ENCODE results near the gene TRIM71. TPM values are rescaled to one million over a fixed set of nuclear protein-coding genes. Genes with fewer than 3 reads are reported as not detected.
"Not testable (repeated sequence)": the region's sequence is repeated elsewhere in the genome, so short reads cannot be mapped to it uniquely, and the experiment has no call there.

Gene TRIM71
- total and polyA plus RNA-seq, 2 of the 13 experiments (the other 11 are each of a cell fraction or from before 2014, with no cell fraction given), result 21.7 to 76.9 TPM

GRCh38 chr3:32937331-32937730, 119.5 kb downstream of the TRIM71 start:
- no TSS peak for BruUV-seq (replicated peaks)
- H2AFZ ChIP-seq (ENCODE audit: low read length), result no peak overlapping the region
- DNase-seq (ENCODE audit: low spot score), result no peak

GRCh38 chr3:32939531-32940284, 121.9 kb downstream of the TRIM71 start:
- H3K9ac ChIP-seq (ENCODE audit: insufficient read depth, low read depth, low read length); H3K79me2 ChIP-seq (ENCODE audit: insufficient read depth, low read length); H3K4me1 ChIP-seq (ENCODE audit: insufficient read depth, low read length); H3K36me3 ChIP-seq (replicated peaks in 1 of 2; ENCODE audit: control insufficient read depth in 1 of 2, insufficient read depth in 2 of 2, low read length in 2 of 2); ATAC-seq; H3K27me3 ChIP-seq (ENCODE audit: control insufficient read depth in 1 of 2, insufficient read depth in 2 of 2, low read length in 2 of 2); H3K4me2 ChIP-seq (ENCODE audit: low read depth, low read length); BruUV-seq (replicated peaks); H3K27ac ChIP-seq (ENCODE audit: extremely low read length, insufficient read depth, low read length); DNase-seq (ENCODE audit: low spot score); H2AFZ ChIP-seq (ENCODE audit: low read length); H3K4me3 ChIP-seq (replicated peaks in 1 of 3; ENCODE audit: insufficient read depth in 1 of 3, low read depth in 2 of 3, low read length in 3 of 3); FAIRE-seq; H4K20me1 ChIP-seq (ENCODE audit: insufficient read depth, low read length); CTCF ChIA-PET (ENCODE audit: low intra/inter-chr PET ratio, low total read pairs); H3K9me3 ChIP-seq (ENCODE audit: low read length); POLR2A ChIA-PET: not testable (repeated sequence)
- TF ChIP-seq STAG1 (CRISPR knock-in tag; IDR thresholded peaks at IDR 0.05) (peak; percentile 24), CTCF (CRISPR knock-in tag; IDR thresholded peaks at IDR 0.05) (peak; percentile 36)
- in situ Hi-C loops (cut with HindIII; ENCODE audit: extremely low pct_ligation_motif_present, low pct_unique_long_range_greater_than_20kb), result loop anchor here (10.0 kb wide), 1 partner anchor 435 kb away; the partner anchor contains the start of gene CMTM6
- intact Hi-C loops (cut with micrococcal nuclease; ENCODE audit: unreplicated experiment), result loop anchor here (10.0 kb wide), 1 partner anchor 65 kb away; no protein-coding TSS in a partner anchor
- WGBS (ENCODE audit: low lambda C conversion rate), result 85% methylated on average over 21 of the region's 40 CpGs

More at GRCh38 chr3:32937331-32937730, 119.5 kb downstream of the TRIM71 start:
- Histone ChIP-seq H3K4me2 (ENCODE audit: low read depth, low read length) (no peak overlapping the region), H4K20me1 (ENCODE audit: insufficient read depth, low read length) (no peaks in the 10 kb centered on the region), H3K27me3 (ENCODE audit: control insufficient read depth in 1 of 2, insufficient read depth in 2 of 2, low read length in 2 of 2) (no peaks in the 10 kb centered on the region; a peak in 1 of 5 replicates), H3K4me3 (replicated peaks in 1 of 3; ENCODE audit: insufficient read depth in 1 of 3, low read depth in 2 of 3, low read length in 3 of 3) (no peak overlapping the region), H3K79me2 (ENCODE audit: insufficient read depth, low read length) (no peaks in the 10 kb centered on the region), H3K36me3 (replicated peaks in 1 of 2; ENCODE audit: control insufficient read depth in 1 of 2, insufficient read depth in 2 of 2, low read length in 2 of 2) (no peaks in the 10 kb centered on the region), H3K9ac (ENCODE audit: insufficient read depth, low read depth, low read length) (no peak overlapping the region), H3K27ac (ENCODE audit: extremely low read length, insufficient read depth, low read length) (no peak overlapping the region), H3K4me1 (ENCODE audit: insufficient read depth, low read length) (no peaks in the 10 kb centered on the region), H3K9me3 (ENCODE audit: low read length) (no peaks in the 10 kb centered on the region)
- ATAC-seq, result peak; percentile 80
- ChIA-PET CTCF (ENCODE audit: low intra/inter-chr PET ratio, low total read pairs) (no interaction called here), POLR2A (no interaction called here)
- 47% methylated on average over 2 of the region's 2 CpGs for WGBS (ENCODE audit: low lambda C conversion rate)
- FAIRE-seq, result no peak
- in situ Hi-C loops (cut with HindIII; ENCODE audit: extremely low pct_ligation_motif_present, low pct_unique_long_range_greater_than_20kb) (loop anchor here (10.0 kb wide), 1 partner anchor 433 kb away; the partner anchor contains the start of gene CMTM6), intact Hi-C loops (cut with micrococcal nuclease; ENCODE audit: unreplicated experiment) (no loop called here)
- TF ChIP-seq ZNF652 (CRISPR knock-in tag; IDR thresholded peaks at IDR 0.05; ENCODE audit: borderline replicate concordance, low read depth), result peak; percentile 30; the same call in 1 of the 2 replicates
- no peak for TF ChIP-seq SALL2 (CRISPR knock-in tag; IDR thresholded peaks at IDR 0.05)

All from HepG2 (cell line).